CD4-positive, CD25-positive, alpha-beta regulatory T cell (primary cell): Measurements from ENCODE around the gene UPK3BL1. TPM values are rescaled to one million over a fixed set of nuclear protein-coding genes. Genes with fewer than 3 reads are reported as not detected.
"Not testable (repeated sequence)": the region's sequence is repeated elsewhere in the genome, so short reads cannot be mapped to it uniquely, and the experiment has no call there.

Experiments
- ATAC-seq, 2 donors: fragments of 150-1000 bp; cut with Tn5 transposase; one replicate each; pipeline ENCODE4 v1.10.0; 2021; ENCODE audit warnings: low read depth in 2 of 2, moderate number of reproducible peaks in 2 of 2, moderate library complexity in 1 of 2
- DNase-seq, 3 donors: peaks; one replicate each; pipeline versions ENCODE4 v3.0.0 to v3.0.0-alpha.2; 2012 to 2022; ENCODE audit warnings: mixed read lengths in 1 of 3
- H3K27ac ChIP-seq: one replicate; pipeline ENCODE4 v1.7.0; 2013; ENCODE audit warnings: mild to moderate bottlenecking, low read length; ENCODE audit not compliant: insufficient read depth, poor library complexity, severe bottlenecking
- H3K27me3 ChIP-seq: one replicate; pipeline ENCODE4 v1.7.0; 2013; ENCODE audit warnings: low read length; ENCODE audit not compliant: control insufficient read depth, insufficient read depth
- H3K36me3 ChIP-seq: one replicate; pipeline ENCODE4 v1.7.0; 2013; ENCODE audit warnings: mild to moderate bottlenecking, low read length, moderate library complexity; ENCODE audit not compliant: control insufficient read depth, insufficient read depth
- H3K4me1 ChIP-seq: 2 replicates; pipeline ENCODE4 v1.7.0; 2013; ENCODE audit warnings: mild to moderate bottlenecking, low read length; ENCODE audit not compliant: insufficient read depth, control insufficient read depth, poor library complexity, severe bottlenecking
- H3K4me3 ChIP-seq: one replicate; pipeline ENCODE4 v1.7.0; 2013; ENCODE audit warnings: low read depth, mild to moderate bottlenecking, low read length, moderate library complexity
- H3K9me3 ChIP-seq, 2 experiments: 1 replicate in 1 of 2; 2 replicates in 1 of 2; pipeline ENCODE4 v1.7.0; 2013; ENCODE audit warnings: low read length in 2 of 2, mild to moderate bottlenecking in 1 of 2, moderate library complexity in 1 of 2; ENCODE audit not compliant: control insufficient read depth in 2 of 2
- H3K27ac Mint-ChIP-seq, 3 donors: one replicate each; pipeline ENCODE4 v1.8.0; 2020 to 2022; ENCODE audit warnings: mild to moderate bottlenecking in 3 of 3, mixed read lengths in 3 of 3, moderate library complexity in 2 of 3
- H3K27me3 Mint-ChIP-seq: one replicate; pipeline ENCODE4 v1.8.0; 2022; ENCODE audit warnings: mild to moderate bottlenecking, mixed read lengths
- H3K36me3 Mint-ChIP-seq: one replicate; pipeline ENCODE4 v1.8.0; 2020; ENCODE audit warnings: mixed read lengths
- H3K4me1 Mint-ChIP-seq, 4 donors: one replicate each; pipeline ENCODE4 v1.8.0; 2020 to 2022; ENCODE audit warnings: mixed read lengths in 4 of 4, mild to moderate bottlenecking in 1 of 4
- H3K4me3 Mint-ChIP-seq, 4 donors: one replicate each; pipeline ENCODE4 v1.8.0; 2020 to 2022; ENCODE audit warnings: mild to moderate bottlenecking in 4 of 4, mixed read lengths in 4 of 4, moderate library complexity in 3 of 4
- H3K9me3 Mint-ChIP-seq, 7 donors: one replicate each; pipeline ENCODE4 v1.8.0; 2020 to 2022; ENCODE audit warnings: mixed read lengths in 7 of 7, mild to moderate bottlenecking in 3 of 7, moderate library complexity in 2 of 7
- polyA plus RNA-seq, 4 donors: library from polyadenylated mRNA; unstranded; fragments of 300-500 nt; fragmentation: Illumina TruSeq; gene quantifications; one replicate each; pipeline ENCODE4 v1.2.3, GENCODE V29; 2021
- total RNA-seq: library from RNA; stranded (reverse); gene quantifications from one replicate; pipeline ENCODE4 v1.2.3, GENCODE V29; 2022

Gene UPK3BL1
- total and polyA plus RNA-seq, 5 donors from 2014 or later = 9.7 to 119 (median 23.7) TPM

DNA sequence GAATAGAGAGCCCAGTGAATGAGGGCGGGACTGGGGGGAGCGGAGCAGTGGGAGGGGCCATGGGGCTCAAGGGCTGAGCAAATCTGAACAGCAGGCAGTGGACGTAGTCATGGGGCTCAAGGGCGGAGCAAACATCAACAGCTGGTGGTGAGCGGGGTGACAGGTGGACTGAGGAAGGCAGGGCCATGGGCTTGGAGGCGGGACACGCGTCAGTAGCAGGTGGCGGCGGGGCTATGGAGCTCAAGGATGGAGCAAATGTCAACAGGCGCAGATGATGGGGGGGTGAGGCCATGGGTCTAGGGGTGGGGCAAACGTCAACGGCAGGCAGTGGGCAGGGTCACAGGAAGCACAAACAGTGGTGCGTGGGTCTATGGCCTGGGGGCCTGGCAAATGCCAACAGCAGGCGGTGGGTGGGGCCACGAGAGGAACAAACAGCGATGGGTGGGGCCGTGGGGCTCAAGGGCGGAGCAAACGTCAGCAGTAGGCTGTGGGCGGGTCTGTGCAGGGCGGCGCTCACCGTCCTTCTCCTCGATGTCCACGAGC is 50.0 kb downstream of the UPK3BL1 start:
- not testable (repeated sequence) for H3K4me3 Mint-ChIP-seq, H3K36me3 Mint-ChIP-seq, H3K27me3 Mint-ChIP-seq, H3K36me3 ChIP-seq, H3K9me3 Mint-ChIP-seq, H3K4me1 Mint-ChIP-seq, H3K9me3 ChIP-seq, H3K27ac Mint-ChIP-seq, H3K4me1 ChIP-seq, H3K27me3 ChIP-seq, H3K27ac ChIP-seq, H3K4me3 ChIP-seq
- ATAC-seq (peak; percentile 53 to 66), DNase-seq (peak in 2 of 3 donors; percentile 54 to 59)

DNA sequence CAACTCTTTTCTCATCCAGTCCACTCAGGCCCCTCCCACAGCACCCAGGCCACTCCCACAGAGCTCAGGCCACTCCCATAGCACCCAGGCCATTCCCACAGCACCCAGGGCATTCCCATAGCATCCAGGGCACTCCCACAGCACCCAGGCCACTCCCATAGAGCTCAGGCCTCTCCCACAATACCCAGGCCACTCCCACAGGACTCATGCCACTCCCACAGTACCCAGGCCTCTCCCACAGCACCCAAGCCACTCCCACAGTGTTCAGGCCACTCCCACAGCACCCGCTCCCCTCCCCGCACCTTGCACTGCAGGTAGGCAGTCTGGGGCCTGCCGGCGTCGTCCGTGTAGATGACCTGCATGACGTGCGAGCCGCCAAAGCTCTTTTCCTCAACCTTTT is 52.7 kb downstream of the UPK3BL1 start:
- peak; percentile 17 to 19 for ATAC-seq

More for the DNA sequence above, 52.7 kb downstream of the UPK3BL1 start:
- H3K4me3 ChIP-seq, H3K27ac ChIP-seq, H3K27ac Mint-ChIP-seq, H3K27me3 ChIP-seq, H3K4me1 Mint-ChIP-seq, H3K36me3 ChIP-seq, H3K36me3 Mint-ChIP-seq, H3K27me3 Mint-ChIP-seq, H3K9me3 ChIP-seq, H3K4me1 ChIP-seq, DNase-seq, H3K9me3 Mint-ChIP-seq, H3K4me3 Mint-ChIP-seq: not testable (repeated sequence)

Other genes with a start within 250 kb of the UPK3BL1 start
- 47.7 TPM for gene PRKRIP1, start 246.4 kb downstream of the UPK3BL1 start, total RNA-seq
- gene PRKRIP1, start 246.4 kb downstream of the UPK3BL1 start, polyA plus RNA-seq = 10 to 100 TPM; 12.3 to 15.5 (median 14.8) TPM
- 14.6 TPM for gene ORAI2, start 209.2 kb downstream of the UPK3BL1 start, total RNA-seq
- 10 to 100 TPM; 15.8 to 26.6 (median 17.7) TPM for gene ORAI2, start 209.2 kb downstream of the UPK3BL1 start, polyA plus RNA-seq
- 7.4 TPM for gene ALKBH4, start 177.9 kb downstream of the UPK3BL1 start, total RNA-seq
- 10 to 100 TPM; 18.4 to 20.6 (median 19.4) TPM for gene ALKBH4, start 177.9 kb downstream of the UPK3BL1 start, polyA plus RNA-seq
- gene LRWD1, start 177.8 kb downstream of the UPK3BL1 start, total RNA-seq = 12.9 TPM
- 10 to 100 TPM; 12.4 to 15.3 (median 13.7) TPM for gene LRWD1, start 177.8 kb downstream of the UPK3BL1 start, polyA plus RNA-seq
- 39.1 TPM for gene POLR2J, start 163.9 kb downstream of the UPK3BL1 start, total RNA-seq
- gene POLR2J, start 163.9 kb downstream of the UPK3BL1 start, polyA plus RNA-seq = 100 to 1,000 TPM in 3 of 4 donors, 10 to 100 TPM in 1; 73.9 to 109 (median 104) TPM
- 32.4 TPM for gene RASA4B, start 125.0 kb downstream of the UPK3BL1 start, total RNA-seq
- gene RASA4B, start 125.0 kb downstream of the UPK3BL1 start, polyA plus RNA-seq = 10 to 100 TPM in 1 of 4 donors, 1 to 10 TPM in 3; 8.0 to 14.2 (median 9.3) TPM
- gene UPK3BL2, start 99.1 kb downstream of the UPK3BL1 start, total RNA-seq = 98.1 TPM
- gene UPK3BL2, start 99.1 kb downstream of the UPK3BL1 start, polyA plus RNA-seq = 1 to 10 TPM in 3 of 4 donors, under 1 TPM in 1; 0.86 to 3.3 (median 1.5) TPM
- 0.39 TPM for gene SPDYE2, start 91.6 kb downstream of the UPK3BL1 start, total RNA-seq
- under 1 TPM; 0.19 to 0.66 (median 0.47) TPM for gene SPDYE2, start 91.6 kb downstream of the UPK3BL1 start, polyA plus RNA-seq
- 214 TPM for gene POLR2J3, start 70.2 kb downstream of the UPK3BL1 start, total RNA-seq
- gene POLR2J3, start 70.2 kb downstream of the UPK3BL1 start, polyA plus RNA-seq = 10 to 100 TPM; 19.9 to 33.7 (median 27.9) TPM
- 67.5 TPM for gene RASA4, start 26.0 kb downstream of the UPK3BL1 start, total RNA-seq
- 10 to 100 TPM; 17.7 to 24.2 (median 19.3) TPM for gene RASA4, start 26.0 kb downstream of the UPK3BL1 start, polyA plus RNA-seq
- gene SPDYE2B, start 7.5 kb upstream of the UPK3BL1 start, total RNA-seq = not detected
- under 1 TPM in 1 of 4 donors, not detected in 3; 0.41 TPM for gene SPDYE2B, start 7.5 kb upstream of the UPK3BL1 start, polyA plus RNA-seq
- gene POLR2J2, start 28.9 kb upstream of the UPK3BL1 start, total RNA-seq = 56.4 TPM
- 1 to 10 TPM; 1.3 to 3.3 (median 1.9) TPM for gene POLR2J2, start 28.9 kb upstream of the UPK3BL1 start, polyA plus RNA-seq
- gene FAM185A, start 106.2 kb upstream of the UPK3BL1 start, total RNA-seq = 6.4 TPM
- 1 to 10 TPM; 6.1 to 7.3 (median 6.6) TPM for gene FAM185A, start 106.2 kb upstream of the UPK3BL1 start, polyA plus RNA-seq